HepG2 (cell line): ENCODE data around the gene SLC5A6. TPM values are rescaled to one million over a fixed set of nuclear protein-coding genes. Genes with fewer than 3 reads are reported as not detected.

Experiments
- ASH2L ChIP-seq: fragments of 300-600, 200-600 bp; sonication (generic); IDR thresholded peaks from 2 replicates; pipeline ENCODE4 v1.7.0; 2017; ENCODE audit warnings: low read depth, mild to moderate bottlenecking, moderate library complexity, mixed read lengths, low read length; ENCODE audit not compliant: insufficient read length
- BHLHE40 ChIP-seq: IDR thresholded peaks from 2 replicates; pipeline ENCODE4 v1.6.1; 2011; ENCODE audit warnings: low read length, improper control_type of control experiment
- CREB1 ChIP-seq, 2 experiments: fragments of 450-650 bp in 1 of 2; IDR thresholded peaks; 2 replicates each; pipeline ENCODE4 v1.6.1; 2016 to 2017; ENCODE audit warnings: control low read depth in 1 of 2, mild to moderate bottlenecking in 1 of 2, missing compliant biosample characterization in 1 of 2, missing genetic modification characterization in 1 of 2
- DPF2 ChIP-seq: sonication (generic); formaldehyde crosslinking; IDR thresholded peaks from 2 replicates; pipeline ENCODE4 v1.4.0; 2020; ENCODE audit warnings: mild to moderate bottlenecking, low read depth, missing genetic modification reagents, borderline replicate concordance
- ERF ChIP-seq: IDR thresholded peaks from 2 replicates; pipeline ENCODE4 v1.6.1; 2018; ENCODE audit warnings: missing biosample characterization, missing genetic modification reagents
- GLI4 ChIP-seq: sonication (generic); formaldehyde crosslinking; IDR thresholded peaks from 2 replicates; pipeline ENCODE4 v1.5.1; 2020; ENCODE audit warnings: missing genetic modification reagents, mild to moderate bottlenecking, moderate library complexity, borderline replicate concordance
- HNF4G ChIP-seq, 2 experiments: sonication (generic) in 1 of 2; formaldehyde crosslinking in 1 of 2; IDR thresholded peaks; 2 replicates each; pipeline versions ENCODE4 v1.4.0 to v1.6.1; 2011 to 2020; ENCODE audit warnings: borderline replicate concordance in 2 of 2, low read depth in 2 of 2, mild to moderate bottlenecking in 2 of 2, low read length in 1 of 2, missing genetic modification reagents in 1 of 2, moderate library complexity in 1 of 2
- KLF16 ChIP-seq, 2 experiments: sonication (generic) in 1 of 2; formaldehyde crosslinking in 1 of 2; IDR thresholded peaks; 2 replicates each; pipeline versions ENCODE4 v1.6.1 to v1.8.0; 2016 to 2023; ENCODE audit warnings: missing genetic modification reagents in 2 of 2, missing compliant biosample characterization in 1 of 2
- ZMYM2 ChIP-seq: sonication (generic); formaldehyde crosslinking; IDR thresholded peaks from 2 replicates; pipeline ENCODE4 v1.8.0; 2022; ENCODE audit warnings: mild to moderate bottlenecking, missing genetic modification reagents
- ZNF614 ChIP-seq: IDR thresholded peaks from 2 replicates; pipeline ENCODE4 v1.6.1; 2018; ENCODE audit warnings: missing biosample characterization, missing genetic modification reagents, inconsistent platforms, borderline replicate concordance
- ZNF788 ChIP-seq: sonication (generic); formaldehyde crosslinking; IDR thresholded peaks from 2 replicates; pipeline ENCODE4 v1.5.0; 2020; ENCODE audit warnings: mild to moderate bottlenecking, missing genetic modification reagents, borderline replicate concordance
- polyA plus RNA-seq, 8 experiments: library from polyadenylated mRNA; depleted of rRNA in 3 of 8; stranded (reverse) in 7 of 8; unstranded in 1 of 8; fragments of >200 nt; fragmentation: Illumina TruSeq in 4 of 8; extraction: Trizol in 4 of 8; gene quantifications; 2 replicates each; pipeline versions ENCODE4 v1.2.1 to v1.2.3, GENCODE V29; 2011 to 2016; ENCODE audit warnings: low read depth in 4 of 8, missing spikeins in 1 of 8, mixed read lengths in 1 of 8; ENCODE audit not compliant: insufficient read depth in 1 of 8
- total RNA-seq, 5 experiments: library from RNA; depleted of rRNA; stranded (reverse); fragments of >200 nt; fragmentation: Illumina TruSeq; extraction: Trizol; gene quantifications; 2 replicates each; pipeline ENCODE4 v1.2.3, GENCODE V29; 2016; ENCODE audit warnings: low read depth in 1 of 5
- TF ChIP-seq, protein P1 (sequence below): sonication (generic); formaldehyde crosslinking; IDR thresholded peaks from 2 replicates; pipeline ENCODE4 v1.4.0; 2020; ENCODE audit warnings: missing genetic modification reagents
- TF ChIP-seq, protein P2 (sequence below): sonication (generic); formaldehyde crosslinking; conservative IDR thresholded peaks from 2 replicates; pipeline ENCODE4 v1.4.0; 2020; ENCODE audit warnings: mild to moderate bottlenecking, missing genetic modification reagents, moderate library complexity
- TF ChIP-seq, protein P3 (sequence below): sonication (generic); formaldehyde crosslinking; IDR thresholded peaks from 2 replicates; pipeline ENCODE4 v1.4.0; 2020; ENCODE audit warnings: mild to moderate bottlenecking, missing genetic modification reagents
- TF ChIP-seq, protein P4 (sequence below): sonication (generic); formaldehyde crosslinking; IDR thresholded peaks from 2 replicates; pipeline ENCODE4 v1.5.0; 2020; ENCODE audit warnings: missing genetic modification reagents

Gene SLC5A6
- total and polyA plus RNA-seq, 2 of the 13 experiments (the other 11 are each of a cell fraction or from before 2014, with no cell fraction given), result 135 to 417 TPM

DNA sequence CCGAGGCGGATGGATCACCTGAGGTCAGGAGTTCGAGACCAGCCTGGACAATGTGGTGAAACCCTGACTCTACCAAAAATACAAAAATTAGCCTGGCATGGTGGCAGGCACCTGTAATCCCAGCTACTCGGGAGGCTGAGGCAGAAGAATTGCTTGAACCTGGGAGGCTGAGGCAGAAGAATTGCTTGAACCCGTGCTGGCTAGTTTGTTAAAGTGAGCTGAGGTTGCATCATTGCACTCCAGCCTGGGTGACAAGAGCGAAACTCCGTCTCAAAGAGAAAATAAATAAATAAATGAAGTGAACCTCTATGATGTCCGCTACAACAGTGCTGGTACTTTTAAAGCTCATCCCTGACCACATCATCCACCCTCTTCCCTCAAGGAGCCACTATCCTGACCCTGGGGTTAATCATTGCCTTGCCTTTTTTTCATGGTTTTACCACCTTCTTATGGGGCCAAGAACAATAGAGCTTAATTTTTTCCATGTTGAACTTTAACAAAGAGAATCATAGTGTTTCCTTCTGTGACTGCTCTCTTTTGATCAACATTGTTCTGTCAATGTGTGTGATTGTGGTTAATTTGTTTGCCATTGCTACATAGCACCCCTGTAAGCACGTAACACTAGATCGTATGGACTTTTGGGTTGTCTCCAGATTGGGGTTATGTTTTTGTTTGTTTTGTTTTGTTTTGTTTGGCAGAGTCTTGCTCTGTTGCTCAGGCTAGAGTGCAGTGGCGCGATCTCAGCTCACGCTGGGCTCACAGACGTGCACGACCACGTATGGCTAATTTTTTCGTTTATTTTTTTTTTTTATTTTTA is 17.3 kb downstream of the SLC5A6 start (continued):
- TF ChIP-seq, protein P1, sequence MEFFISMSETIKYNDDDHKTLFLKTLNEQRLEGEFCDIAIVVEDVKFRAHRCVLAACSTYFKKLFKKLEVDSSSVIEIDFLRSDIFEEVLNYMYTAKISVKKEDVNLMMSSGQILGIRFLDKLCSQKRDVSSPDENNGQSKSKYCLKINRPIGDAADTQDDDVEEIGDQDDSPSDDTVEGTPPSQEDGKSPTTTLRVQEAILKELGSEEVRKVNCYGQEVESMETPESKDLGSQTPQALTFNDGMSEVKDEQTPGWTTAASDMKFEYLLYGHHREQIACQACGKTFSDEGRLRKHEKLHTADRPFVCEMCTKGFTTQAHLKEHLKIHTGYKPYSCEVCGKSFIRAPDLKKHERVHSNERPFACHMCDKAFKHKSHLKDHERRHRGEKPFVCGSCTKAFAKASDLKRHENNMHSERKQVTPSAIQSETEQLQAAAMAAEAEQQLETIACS (CRISPR knock-in tag), result no peak
- TF ChIP-seq CREB1 (IDR thresholded peaks at IDR 0.05) (peak; percentile 12; the same call in 1 of the 2 replicates), CREB1 (CRISPR knock-in tag; IDR thresholded peaks at IDR 0.05) (peak; percentile 64; the same call in 1 of the 2 replicates), ZNF788 (CRISPR knock-in tag) (no peak), BHLHE40 (0 out of 2 replicates have a peak, but pooled peaks have one; percentile 8), KLF16 (CRISPR knock-in tag; IDR thresholded peaks at IDR 0.05) (0 out of 4 replicates have a peak, but pooled peaks of 1 of the 2 experiments have one; percentile 23), ASH2L (peak; percentile 54), HNF4G (IDR thresholded peaks at IDR 0.05; ENCODE audit: borderline replicate concordance, low read depth, low read length) (0 out of 2 replicates have a peak, but pooled peaks have one; percentile 9), HNF4G (CRISPR knock-in tag; IDR thresholded peaks at IDR 0.05; ENCODE audit: borderline replicate concordance, low read depth) (no peak), ERF (CRISPR knock-in tag) (peak; percentile 60; the same call in 1 of the 2 replicates), DPF2 (CRISPR knock-in tag) (peak; percentile 28; the same call in 1 of the 2 replicates), ZNF614 (CRISPR knock-in tag) (peak; percentile 69; the same call in 1 of the 2 replicates), ZMYM2 (CRISPR knock-in tag) (no peak), GLI4 (CRISPR knock-in tag) (no peak)
- TF ChIP-seq, protein P2, sequence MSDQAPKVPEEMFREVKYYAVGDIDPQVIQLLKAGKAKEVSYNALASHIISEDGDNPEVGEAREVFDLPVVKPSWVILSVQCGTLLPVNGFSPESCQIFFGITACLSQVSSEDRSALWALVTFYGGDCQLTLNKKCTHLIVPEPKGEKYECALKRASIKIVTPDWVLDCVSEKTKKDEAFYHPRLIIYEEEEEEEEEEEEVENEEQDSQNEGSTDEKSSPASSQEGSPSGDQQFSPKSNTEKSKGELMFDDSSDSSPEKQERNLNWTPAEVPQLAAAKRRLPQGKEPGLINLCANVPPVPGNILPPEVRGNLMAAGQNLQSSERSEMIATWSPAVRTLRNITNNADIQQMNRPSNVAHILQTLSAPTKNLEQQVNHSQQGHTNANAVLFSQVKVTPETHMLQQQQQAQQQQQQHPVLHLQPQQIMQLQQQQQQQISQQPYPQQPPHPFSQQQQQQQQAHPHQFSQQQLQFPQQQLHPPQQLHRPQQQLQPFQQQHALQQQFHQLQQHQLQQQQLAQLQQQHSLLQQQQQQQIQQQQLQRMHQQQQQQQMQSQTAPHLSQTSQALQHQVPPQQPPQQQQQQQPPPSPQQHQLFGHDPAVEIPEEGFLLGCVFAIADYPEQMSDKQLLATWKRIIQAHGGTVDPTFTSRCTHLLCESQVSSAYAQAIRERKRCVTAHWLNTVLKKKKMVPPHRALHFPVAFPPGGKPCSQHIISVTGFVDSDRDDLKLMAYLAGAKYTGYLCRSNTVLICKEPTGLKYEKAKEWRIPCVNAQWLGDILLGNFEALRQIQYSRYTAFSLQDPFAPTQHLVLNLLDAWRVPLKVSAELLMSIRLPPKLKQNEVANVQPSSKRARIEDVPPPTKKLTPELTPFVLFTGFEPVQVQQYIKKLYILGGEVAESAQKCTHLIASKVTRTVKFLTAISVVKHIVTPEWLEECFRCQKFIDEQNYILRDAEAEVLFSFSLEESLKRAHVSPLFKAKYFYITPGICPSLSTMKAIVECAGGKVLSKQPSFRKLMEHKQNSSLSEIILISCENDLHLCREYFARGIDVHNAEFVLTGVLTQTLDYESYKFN (CRISPR knock-in tag), result peak; percentile 74
- TF ChIP-seq, protein P3, sequence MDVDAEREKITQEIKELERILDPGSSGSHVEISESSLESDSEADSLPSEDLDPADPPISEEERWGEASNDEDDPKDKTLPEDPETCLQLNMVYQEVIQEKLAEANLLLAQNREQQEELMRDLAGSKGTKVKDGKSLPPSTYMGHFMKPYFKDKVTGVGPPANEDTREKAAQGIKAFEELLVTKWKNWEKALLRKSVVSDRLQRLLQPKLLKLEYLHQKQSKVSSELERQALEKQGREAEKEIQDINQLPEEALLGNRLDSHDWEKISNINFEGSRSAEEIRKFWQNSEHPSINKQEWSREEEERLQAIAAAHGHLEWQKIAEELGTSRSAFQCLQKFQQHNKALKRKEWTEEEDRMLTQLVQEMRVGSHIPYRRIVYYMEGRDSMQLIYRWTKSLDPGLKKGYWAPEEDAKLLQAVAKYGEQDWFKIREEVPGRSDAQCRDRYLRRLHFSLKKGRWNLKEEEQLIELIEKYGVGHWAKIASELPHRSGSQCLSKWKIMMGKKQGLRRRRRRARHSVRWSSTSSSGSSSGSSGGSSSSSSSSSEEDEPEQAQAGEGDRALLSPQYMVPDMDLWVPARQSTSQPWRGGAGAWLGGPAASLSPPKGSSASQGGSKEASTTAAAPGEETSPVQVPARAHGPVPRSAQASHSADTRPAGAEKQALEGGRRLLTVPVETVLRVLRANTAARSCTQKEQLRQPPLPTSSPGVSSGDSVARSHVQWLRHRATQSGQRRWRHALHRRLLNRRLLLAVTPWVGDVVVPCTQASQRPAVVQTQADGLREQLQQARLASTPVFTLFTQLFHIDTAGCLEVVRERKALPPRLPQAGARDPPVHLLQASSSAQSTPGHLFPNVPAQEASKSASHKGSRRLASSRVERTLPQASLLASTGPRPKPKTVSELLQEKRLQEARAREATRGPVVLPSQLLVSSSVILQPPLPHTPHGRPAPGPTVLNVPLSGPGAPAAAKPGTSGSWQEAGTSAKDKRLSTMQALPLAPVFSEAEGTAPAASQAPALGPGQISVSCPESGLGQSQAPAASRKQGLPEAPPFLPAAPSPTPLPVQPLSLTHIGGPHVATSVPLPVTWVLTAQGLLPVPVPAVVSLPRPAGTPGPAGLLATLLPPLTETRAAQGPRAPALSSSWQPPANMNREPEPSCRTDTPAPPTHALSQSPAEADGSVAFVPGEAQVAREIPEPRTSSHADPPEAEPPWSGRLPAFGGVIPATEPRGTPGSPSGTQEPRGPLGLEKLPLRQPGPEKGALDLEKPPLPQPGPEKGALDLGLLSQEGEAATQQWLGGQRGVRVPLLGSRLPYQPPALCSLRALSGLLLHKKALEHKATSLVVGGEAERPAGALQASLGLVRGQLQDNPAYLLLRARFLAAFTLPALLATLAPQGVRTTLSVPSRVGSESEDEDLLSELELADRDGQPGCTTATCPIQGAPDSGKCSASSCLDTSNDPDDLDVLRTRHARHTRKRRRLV (CRISPR knock-in tag), result no peak
- TF ChIP-seq, protein P4, sequence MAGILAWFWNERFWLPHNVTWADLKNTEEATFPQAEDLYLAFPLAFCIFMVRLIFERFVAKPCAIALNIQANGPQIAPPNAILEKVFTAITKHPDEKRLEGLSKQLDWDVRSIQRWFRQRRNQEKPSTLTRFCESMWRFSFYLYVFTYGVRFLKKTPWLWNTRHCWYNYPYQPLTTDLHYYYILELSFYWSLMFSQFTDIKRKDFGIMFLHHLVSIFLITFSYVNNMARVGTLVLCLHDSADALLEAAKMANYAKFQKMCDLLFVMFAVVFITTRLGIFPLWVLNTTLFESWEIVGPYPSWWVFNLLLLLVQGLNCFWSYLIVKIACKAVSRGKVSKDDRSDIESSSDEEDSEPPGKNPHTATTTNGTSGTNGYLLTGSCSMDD, result no peak
